Measurements from ENCODE around the gene LIMK2.
A peak's percentile ranks its signal among the peaks of the same experiment; 100 is the strongest.

The LIMK2 gene

GRCh38 chr22:31292236-31292989 lies 80.3 kb downstream of the LIMK2 start, which contains the start of gene PIK3IP1:
Gene PIK3IP1 (minus strand): TSS chr22:31292488. CDS start chr22:31292344, 144 bp downstream.
- no peaks in the 10 kb centered on the region for H3K36me3 ChIP-seq (ENCODE audit: low read depth)
- DNase-seq (ENCODE audit: low spot score) (peak; percentile 83), ATAC-seq (ENCODE audit: low read depth) (peak; percentile 71)
- peak within 1 kb of the TSS; percentile 55 for H3K4me3 ChIP-seq (ENCODE audit: severe bottlenecking)
- H3K4me1 ChIP-seq (ENCODE audit: insufficient read depth, poor library complexity, severe bottlenecking): peaks cover 24% of the 10 kb centered on the region
- no peaks in the 10 kb centered on the region for H3K9me3 ChIP-seq (ENCODE audit: severe bottlenecking)
- H3K27me3 ChIP-seq (ENCODE audit: insufficient read depth, poor library complexity, severe bottlenecking): no peaks in the 10 kb centered on the region
- TF ChIP-seq, protein P1, sequence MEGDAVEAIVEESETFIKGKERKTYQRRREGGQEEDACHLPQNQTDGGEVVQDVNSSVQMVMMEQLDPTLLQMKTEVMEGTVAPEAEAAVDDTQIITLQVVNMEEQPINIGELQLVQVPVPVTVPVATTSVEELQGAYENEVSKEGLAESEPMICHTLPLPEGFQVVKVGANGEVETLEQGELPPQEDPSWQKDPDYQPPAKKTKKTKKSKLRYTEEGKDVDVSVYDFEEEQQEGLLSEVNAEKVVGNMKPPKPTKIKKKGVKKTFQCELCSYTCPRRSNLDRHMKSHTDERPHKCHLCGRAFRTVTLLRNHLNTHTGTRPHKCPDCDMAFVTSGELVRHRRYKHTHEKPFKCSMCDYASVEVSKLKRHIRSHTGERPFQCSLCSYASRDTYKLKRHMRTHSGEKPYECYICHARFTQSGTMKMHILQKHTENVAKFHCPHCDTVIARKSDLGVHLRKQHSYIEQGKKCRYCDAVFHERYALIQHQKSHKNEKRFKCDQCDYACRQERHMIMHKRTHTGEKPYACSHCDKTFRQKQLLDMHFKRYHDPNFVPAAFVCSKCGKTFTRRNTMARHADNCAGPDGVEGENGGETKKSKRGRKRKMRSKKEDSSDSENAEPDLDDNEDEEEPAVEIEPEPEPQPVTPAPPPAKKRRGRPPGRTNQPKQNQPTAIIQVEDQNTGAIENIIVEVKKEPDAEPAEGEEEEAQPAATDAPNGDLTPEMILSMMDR (IDR thresholded peaks at IDR 0.05; ENCODE audit: poor library complexity, severe bottlenecking): peak; percentile 53
- peak within 1 kb of the TSS; percentile 79 for H3K27ac ChIP-seq (ENCODE audit: poor library complexity, severe bottlenecking)

- Histone ChIP-seq H3K4me3 (ENCODE audit: severe bottlenecking) (no peak overlapping the region), H3K36me3 (ENCODE audit: low read depth) (no peaks in the 10 kb centered on the region), H3K27ac (ENCODE audit: poor library complexity, severe bottlenecking) (peak overlapping the region; percentile 82), H3K9me3 (ENCODE audit: severe bottlenecking) (no peaks in the 10 kb centered on the region), H3K4me1 (ENCODE audit: insufficient read depth, poor library complexity, severe bottlenecking) (peaks cover 24% of the 10 kb centered on the region), H3K27me3 (ENCODE audit: insufficient read depth, poor library complexity, severe bottlenecking) (no peaks in the 10 kb centered on the region)
- ATAC-seq (ENCODE audit: low read depth): no peak
- TF ChIP-seq, protein P1 (IDR thresholded peaks at IDR 0.05; ENCODE audit: poor library complexity, severe bottlenecking): no peak
- DNase-seq (ENCODE audit: low spot score): no peak
Measured at GRCh38 chr22:31295360-31295759, 83.3 kb downstream of the LIMK2 start.

- Histone ChIP-seq H3K9me3 (ENCODE audit: severe bottlenecking) (no peaks in the 10 kb centered on the region), H3K36me3 (ENCODE audit: low read depth) (no peaks in the 10 kb centered on the region), H3K4me1 (ENCODE audit: insufficient read depth, poor library complexity, severe bottlenecking) (peaks cover 24% of the 10 kb centered on the region), H3K4me3 (ENCODE audit: severe bottlenecking) (no peak overlapping the region), H3K27me3 (ENCODE audit: insufficient read depth, poor library complexity, severe bottlenecking) (no peaks in the 10 kb centered on the region), H3K27ac (ENCODE audit: poor library complexity, severe bottlenecking) (peak overlapping the region; percentile 82)
- ATAC-seq (ENCODE audit: low read depth) (peak; percentile 26; the same call in 2 of the 3 replicates), DNase-seq (ENCODE audit: low spot score) (no peak)
- TF ChIP-seq, protein P1 (IDR thresholded peaks at IDR 0.05; ENCODE audit: poor library complexity, severe bottlenecking): no peak
Measured at GRCh38 chr22:31295831-31296657, 83.9 kb downstream of the LIMK2 start.

DNA sequence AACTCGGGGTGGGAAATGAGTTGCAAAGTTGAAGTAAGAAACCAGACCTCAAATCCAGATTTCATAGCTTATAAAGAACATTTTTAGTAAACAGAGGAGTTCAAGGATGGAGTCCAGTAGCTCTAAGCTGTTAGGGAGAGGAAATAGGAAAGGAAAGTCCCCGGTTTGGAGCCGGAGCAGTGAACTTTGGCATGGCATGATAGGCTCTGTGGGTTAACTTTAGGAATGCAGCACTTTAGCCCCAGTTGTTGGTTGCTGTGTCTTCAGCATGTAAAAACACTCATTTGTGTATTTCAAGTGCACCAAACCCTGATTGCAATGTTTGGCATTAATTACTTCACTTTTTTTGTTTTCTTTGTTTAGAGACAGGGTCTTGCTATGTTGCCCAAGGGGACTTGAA lies 88.8 kb downstream of the LIMK2 start:
- no peak overlapping the region for H3K4me3 ChIP-seq (ENCODE audit: severe bottlenecking)
- no peaks in the 10 kb centered on the region for H3K27me3 ChIP-seq (ENCODE audit: insufficient read depth, poor library complexity, severe bottlenecking)
- no peak for DNase-seq (ENCODE audit: low spot score)
- TF ChIP-seq, protein P1 (IDR thresholded peaks at IDR 0.05; ENCODE audit: poor library complexity, severe bottlenecking): no peak
- no peak overlapping the region for H3K27ac ChIP-seq (ENCODE audit: poor library complexity, severe bottlenecking)
- H3K4me1 ChIP-seq (ENCODE audit: insufficient read depth, poor library complexity, severe bottlenecking): peaks cover 11% of the 10 kb centered on the region
- no peak for ATAC-seq (ENCODE audit: low read depth)
- peaks cover 4% of the 10 kb centered on the region; the same call in 1 of the 2 replicates for H3K36me3 ChIP-seq (ENCODE audit: low read depth)
- no peaks in the 10 kb centered on the region for H3K9me3 ChIP-seq (ENCODE audit: severe bottlenecking)
